Stimulated activated naive B cell treated with anti-CD40 and anti-IgM and Interleukin-4, amounts not matched to agents 10 μg/mL and 1 μg/mL and 100 μg/mL, for 72 hours (primary cell): ENCODE data around the gene TRIM41.
"Not testable (repeated sequence)": the region's sequence is repeated elsewhere in the genome, so short reads cannot be mapped to it uniquely, and the experiment has no call there.

Experiments
- ATAC-seq, 2 donors: fragments of 150-1000 bp; cut with Tn5 transposase; replicated peaks; 2 replicates each; pipeline ENCODE4 v1.10.0; 2021; ENCODE audit warnings: moderate library complexity in 1 of 2
- DNase-seq: peaks from one replicate; pipeline ENCODE4 v3.0.0; 2021
- H3K27ac Mint-ChIP-seq: one replicate; pipeline ENCODE4 v1.8.0; 2022; ENCODE audit warnings: mild to moderate bottlenecking, mixed read lengths
- H3K27me3 Mint-ChIP-seq, 2 donors: one replicate each; pipeline ENCODE4 v1.8.0; 2022; ENCODE audit warnings: mixed read lengths in 2 of 2
- H3K36me3 Mint-ChIP-seq, 2 donors: one replicate each; pipeline ENCODE4 v1.8.0; 2022; ENCODE audit warnings: mixed read lengths in 2 of 2, mild to moderate bottlenecking in 1 of 2
- H3K4me1 Mint-ChIP-seq, 2 donors: one replicate each; pipeline ENCODE4 v1.8.0; 2022; ENCODE audit warnings: mixed read lengths in 2 of 2, mild to moderate bottlenecking in 1 of 2
- H3K4me3 Mint-ChIP-seq, 2 donors: one replicate each; pipeline ENCODE4 v1.8.0; 2022; ENCODE audit warnings: mild to moderate bottlenecking in 2 of 2, mixed read lengths in 2 of 2, moderate library complexity in 1 of 2
- H3K9me3 Mint-ChIP-seq, 2 donors: one replicate each; pipeline ENCODE4 v1.8.0; 2022; ENCODE audit warnings: mixed read lengths in 2 of 2, mild to moderate bottlenecking in 1 of 2

TRIM41 gene

GRCh38 chr5:181255836-181256578 is 32.9 kb downstream of the TRIM41 start:
- no peak for DNase-seq
- no peaks in the 10 kb centered on the region for H3K27me3 Mint-ChIP-seq
- H3K27ac Mint-ChIP-seq = no peak overlapping the region
- no peaks in the 10 kb centered on the region for H3K9me3 Mint-ChIP-seq
- ATAC-seq = no peak
- H3K4me1 Mint-ChIP-seq = peaks cover 45 to 72% of the 10 kb centered on the region in 2 donors
- no peak overlapping the region for H3K4me3 Mint-ChIP-seq
- H3K36me3 Mint-ChIP-seq = peaks cover 26 to 51% of the 10 kb centered on the region in 2 donors

GRCh38 chr5:181258576-181258975 is 35.5 kb downstream of the TRIM41 start:
- Mint-ChIP-seq H3K27me3 (no peaks in the 10 kb centered on the region), H3K4me1 (peaks cover 35 to 61% of the 10 kb centered on the region in 2 donors), H3K36me3 (peaks cover 18 to 43% of the 10 kb centered on the region in 2 donors), H3K27ac (no peak overlapping the region), H3K4me3 (peak overlapping the region; percentile 93 to 99), H3K9me3 (no peaks in the 10 kb centered on the region)
- DNase-seq (no peak), ATAC-seq (no peak)

GRCh38 chr5:181259283-181259682 is 36.2 kb downstream of the TRIM41 start:
- Mint-ChIP-seq H3K27me3 (no peaks in the 10 kb centered on the region), H3K27ac (peak overlapping the region; percentile 99), H3K9me3 (no peaks in the 10 kb centered on the region), H3K4me1 (peaks cover 34 to 56% of the 10 kb centered on the region in 2 donors), H3K36me3 (peaks cover 21 to 44% of the 10 kb centered on the region in 2 donors), H3K4me3 (peak overlapping the region; percentile 93 to 99)
- DNase-seq (no peak), ATAC-seq (no peak)

GRCh38 chr5:181259974-181260719 is 37.1 kb downstream of the TRIM41 start:
- no peak for DNase-seq
- Mint-ChIP-seq H3K27ac (peak overlapping the region; percentile 99), H3K4me1 (peaks cover 30 to 49% of the 10 kb centered on the region in 2 donors), H3K27me3 (no peaks in the 10 kb centered on the region), H3K36me3 (peaks cover 19 to 41% of the 10 kb centered on the region in 2 donors), H3K9me3 (no peaks in the 10 kb centered on the region), H3K4me3 (peak overlapping the region; percentile 93 to 99)
- ATAC-seq = no peak

DNA sequence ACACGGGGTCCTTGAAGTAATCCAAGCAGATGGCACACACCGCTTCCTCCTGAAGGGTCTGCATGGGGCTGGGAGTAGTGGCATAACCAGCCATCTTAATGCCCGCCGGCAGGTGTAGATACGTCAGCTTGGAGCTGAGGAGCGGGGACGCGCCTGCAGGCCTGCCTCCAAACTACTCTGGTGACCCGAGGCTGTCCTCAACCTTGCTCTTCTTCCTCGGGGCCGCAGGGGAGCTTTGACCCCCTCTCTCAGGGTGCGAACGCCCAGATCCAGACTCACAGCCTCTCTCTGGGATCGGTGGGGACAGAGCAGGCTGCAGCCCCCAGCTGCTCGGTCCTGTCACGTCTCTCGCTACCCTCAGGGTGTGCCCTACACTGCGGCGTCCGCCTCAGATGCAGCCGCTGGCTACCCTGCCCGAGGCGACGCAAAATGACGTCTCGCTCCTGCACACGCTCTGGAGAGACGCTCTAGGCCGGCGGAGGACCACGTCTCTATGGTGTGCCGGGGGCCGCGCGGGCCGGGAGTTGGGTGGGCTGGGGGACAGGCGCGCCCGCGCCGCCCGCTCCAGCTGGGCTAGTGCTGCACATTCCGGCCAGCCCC is 37.7 kb downstream of the TRIM41 start, which contains the start of gene TRIM52:
Gene TRIM52, minus strand, starts transcription at position 424 of the 600 bp plus-strand sequence. Its CDS starts 330 bp downstream, at position 94.
- H3K27me3 Mint-ChIP-seq = no peaks in the 10 kb centered on the region
- H3K27ac Mint-ChIP-seq = peak within 1 kb of the TSS; percentile 99
- ATAC-seq (peak; percentile 90), DNase-seq (peak; percentile 88)
- H3K9me3 Mint-ChIP-seq = no peaks in the 10 kb centered on the region
- H3K4me3 Mint-ChIP-seq = peak within 1 kb of the TSS; percentile 93 to 99
- peaks cover 30 to 43% of the 10 kb centered on the region in 2 donors for H3K4me1 Mint-ChIP-seq
- peaks cover 14 to 39% of the 10 kb centered on the region in 2 donors for H3K36me3 Mint-ChIP-seq

DNA sequence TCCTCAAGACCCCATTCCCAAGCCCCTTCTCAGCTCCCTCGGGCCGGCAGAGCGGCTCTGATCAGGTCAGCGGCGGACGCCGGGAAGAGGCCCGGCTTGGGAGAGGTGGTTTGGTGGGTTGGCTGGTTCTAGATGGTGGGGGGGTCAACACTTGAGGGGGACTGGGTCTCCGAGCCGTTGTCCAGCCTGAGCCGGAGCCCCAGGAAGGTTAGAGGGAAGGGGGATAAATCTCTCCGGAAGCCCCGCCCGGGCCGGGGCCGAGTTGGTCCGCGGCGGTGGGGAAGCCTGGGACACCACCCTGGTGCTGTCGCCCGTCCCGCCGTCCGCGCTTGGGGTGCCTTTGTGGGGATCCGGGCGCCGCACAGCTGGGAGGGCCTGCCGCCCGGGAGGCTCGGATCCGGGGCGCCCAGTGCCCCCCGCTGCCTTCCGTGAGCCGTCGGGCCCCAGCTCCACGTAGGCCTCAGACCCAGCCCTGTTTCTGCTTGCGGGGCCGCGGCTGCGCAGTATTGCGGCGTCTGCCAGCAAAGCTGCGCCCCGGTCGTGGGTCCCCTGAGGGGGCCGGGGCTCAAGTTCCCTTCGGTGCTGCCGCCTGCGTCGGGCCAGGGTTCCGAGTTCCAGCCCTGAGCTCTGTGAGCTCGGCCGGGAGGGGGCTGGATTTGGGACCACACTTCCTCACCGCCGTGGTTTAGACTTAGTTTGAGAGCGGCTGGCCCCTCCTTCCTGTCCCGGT is 38.4 kb downstream of the TRIM41 start:
- Mint-ChIP-seq H3K27me3 (no peaks in the 10 kb centered on the region), H3K9me3 (no peaks in the 10 kb centered on the region), H3K27ac (peak overlapping the region; percentile 99), H3K36me3 (peaks cover 8 to 34% of the 10 kb centered on the region in 2 donors), H3K4me3 (peak overlapping the region; percentile 93 to 99), H3K4me1 (peaks cover 28 to 37% of the 10 kb centered on the region in 2 donors)
- peak; percentile 65 to 71 for ATAC-seq
- DNase-seq = peak; percentile 75

DNA sequence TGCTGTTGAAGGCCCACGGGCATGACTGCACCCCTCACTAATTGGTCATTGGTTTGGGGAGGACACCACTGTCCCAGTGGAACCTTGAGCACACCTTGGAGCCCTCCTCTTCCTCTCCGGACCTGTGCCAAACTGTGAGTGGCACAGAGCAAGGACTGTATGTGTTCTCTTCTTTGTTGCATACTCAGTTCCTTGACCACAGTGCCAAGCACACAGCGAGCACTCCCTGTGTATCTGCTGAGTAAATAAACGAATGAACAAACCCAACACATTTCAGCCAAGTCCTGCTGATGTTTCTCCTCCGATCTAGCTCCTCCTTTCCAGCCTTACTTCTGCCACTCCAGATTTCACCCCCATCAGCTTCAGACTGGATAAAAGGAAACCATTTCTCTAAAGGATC is 40.6 kb downstream of the TRIM41 start:
- no peak overlapping the region for H3K27ac Mint-ChIP-seq
- H3K36me3 Mint-ChIP-seq = peaks cover 8 to 24% of the 10 kb centered on the region in 2 donors
- DNase-seq (no peak), ATAC-seq (no peak)
- H3K27me3 Mint-ChIP-seq = no peaks in the 10 kb centered on the region
- peaks cover 18 to 23% of the 10 kb centered on the region in 2 donors for H3K4me1 Mint-ChIP-seq
- H3K4me3 Mint-ChIP-seq = no peak overlapping the region
- no peaks in the 10 kb centered on the region for H3K9me3 Mint-ChIP-seq

- H3K4me1 Mint-ChIP-seq = peaks cover 4 to 7% of the 10 kb centered on the region in 2 donors
- peaks cover 8 to 18% of the 10 kb centered on the region in 2 donors for H3K36me3 Mint-ChIP-seq
- H3K27me3 Mint-ChIP-seq = no peaks in the 10 kb centered on the region
- peak overlapping the region; percentile 57 for H3K27ac Mint-ChIP-seq
- ATAC-seq (no peak), DNase-seq (no peak)
- H3K4me3 Mint-ChIP-seq = no peak overlapping the region
- no peaks in the 10 kb centered on the region for H3K9me3 Mint-ChIP-seq
Measured at GRCh38 chr5:181265092-181265671, 42.1 kb downstream of the TRIM41 start.

DNA sequence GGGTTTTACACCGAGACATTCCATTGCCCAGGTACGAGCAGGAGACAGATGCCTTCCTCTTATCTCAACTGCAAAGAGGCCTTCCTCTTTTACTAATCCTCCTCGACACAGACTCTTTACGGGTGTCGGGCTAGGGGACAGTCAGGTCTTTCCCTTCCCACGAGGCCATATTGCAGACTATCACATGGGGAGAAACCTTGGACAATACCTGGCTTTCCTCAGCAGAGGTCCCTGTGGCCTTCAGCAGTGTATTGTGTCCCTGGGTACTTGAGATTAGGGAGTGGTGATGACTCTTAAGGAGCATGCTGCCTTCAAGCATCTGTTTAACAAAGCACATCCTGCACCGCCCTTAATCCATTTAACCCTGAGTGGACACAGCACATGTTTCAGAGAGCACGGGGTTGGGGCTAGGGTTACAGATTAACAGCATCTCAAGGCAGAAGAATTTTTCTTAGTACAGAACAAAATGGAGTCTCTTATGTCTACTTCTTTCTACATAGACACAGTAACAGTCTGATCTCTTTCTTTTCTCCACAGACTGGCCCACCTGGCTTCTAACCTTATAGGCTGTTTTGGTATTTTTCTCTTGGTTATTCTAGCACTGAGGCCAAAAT is 44.3 kb downstream of the TRIM41 start:
- ATAC-seq, H3K4me1 Mint-ChIP-seq, H3K9me3 Mint-ChIP-seq, H3K4me3 Mint-ChIP-seq, H3K27me3 Mint-ChIP-seq, H3K27ac Mint-ChIP-seq, DNase-seq: not testable (repeated sequence)
- peaks cover 8 to 10% of the 10 kb centered on the region in 2 donors for H3K36me3 Mint-ChIP-seq

DNA sequence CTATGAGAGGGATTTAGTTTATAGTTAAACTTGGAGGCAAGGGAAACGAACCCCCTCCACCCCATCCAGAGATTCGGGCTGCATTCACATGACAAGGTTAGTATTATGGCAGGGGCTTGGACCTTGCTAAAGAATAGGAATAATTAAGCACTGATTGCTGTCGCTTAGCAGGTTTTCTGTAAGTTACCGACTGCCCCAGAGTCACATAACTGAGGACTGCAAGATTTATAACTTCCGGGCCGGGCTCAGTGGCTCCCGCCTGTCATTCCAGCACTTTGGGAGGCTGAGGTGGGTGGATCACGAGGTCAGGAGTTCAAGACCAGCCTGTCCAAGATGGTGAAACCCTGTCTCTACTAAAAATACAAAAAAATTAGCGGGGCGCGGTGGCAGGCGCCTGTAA is 44.8 kb downstream of the TRIM41 start:
- not testable (repeated sequence) for H3K27me3 Mint-ChIP-seq, ATAC-seq, H3K4me1 Mint-ChIP-seq, H3K27ac Mint-ChIP-seq, H3K9me3 Mint-ChIP-seq, DNase-seq, H3K4me3 Mint-ChIP-seq
- peaks cover 8 to 10% of the 10 kb centered on the region in 2 donors for H3K36me3 Mint-ChIP-seq

DNA sequence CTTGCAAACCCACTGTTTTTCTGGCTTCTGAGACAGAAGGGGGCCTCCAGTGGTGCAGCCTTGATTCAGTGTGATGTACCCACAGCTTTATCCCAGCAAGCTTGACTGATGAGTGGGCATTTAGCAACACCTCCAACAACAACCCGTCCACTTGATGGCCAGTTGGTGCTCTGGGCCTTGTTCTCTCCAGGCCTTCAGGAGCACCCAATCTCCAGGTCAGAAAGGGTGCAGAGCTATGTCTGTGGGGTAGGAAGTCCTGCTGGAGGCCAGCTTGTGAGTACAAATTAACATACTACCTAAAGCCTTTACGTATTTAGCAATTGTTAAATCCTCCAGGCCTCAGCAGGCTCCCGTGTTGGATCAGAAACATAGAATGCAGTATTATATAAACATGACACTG is 48.0 kb downstream of the TRIM41 start:
- ATAC-seq = no peak
- H3K4me3 Mint-ChIP-seq = no peak overlapping the region
- peaks cover 0 to 1% of the 10 kb centered on the region in 2 donors for H3K4me1 Mint-ChIP-seq
- no peaks in the 10 kb centered on the region for H3K9me3 Mint-ChIP-seq
- no peak for DNase-seq
- H3K27me3 Mint-ChIP-seq = no peaks in the 10 kb centered on the region
- peaks cover 1 to 3% of the 10 kb centered on the region in 2 donors for H3K36me3 Mint-ChIP-seq
- H3K27ac Mint-ChIP-seq = no peak overlapping the region

- not testable (repeated sequence) for H3K27ac Mint-ChIP-seq, H3K36me3 Mint-ChIP-seq, H3K9me3 Mint-ChIP-seq, ATAC-seq, H3K4me1 Mint-ChIP-seq, DNase-seq, H3K27me3 Mint-ChIP-seq
- H3K4me3 Mint-ChIP-seq = peak overlapping the region; percentile 43 to 68
Measured at GRCh38 chr5:181273433-181273744, 50.3 kb downstream of the TRIM41 start.

GRCh38 chr5:181280251-181280762 is 57.2 kb downstream of the TRIM41 start:
- no peaks in the 10 kb centered on the region for H3K9me3 Mint-ChIP-seq
- H3K27ac Mint-ChIP-seq = no peak overlapping the region
- DNase-seq (no peak), ATAC-seq (no peak)
- H3K27me3 Mint-ChIP-seq = no peaks in the 10 kb centered on the region
- H3K4me3 Mint-ChIP-seq = no peak overlapping the region
- no peaks in the 10 kb centered on the region for H3K36me3 Mint-ChIP-seq
- H3K4me1 Mint-ChIP-seq = no peaks in the 10 kb centered on the region
